MM.1S (cell line): ENCODE data around the gene DENND1A.

Experiments
- DNase-seq: peaks from one replicate; pipeline ENCODE4 v3.0.0-alpha.2; 2015
- H2AFZ ChIP-seq: fragments of 300-600 bp; sonication (generic); 2 replicates; pipeline ENCODE4 v1.6.0; 2016; ENCODE audit warnings: antibody characterized with exemption, low read length
- H3F3A ChIP-seq: fragments of 300-600 bp; sonication (generic); 2 replicates; pipeline ENCODE4 v1.6.1; 2016; ENCODE audit warnings: mild to moderate bottlenecking, antibody characterized with exemption, low read length, moderate library complexity, mixed read lengths; ENCODE audit not compliant: insufficient read depth
- H3K27ac ChIP-seq: fragments of 300-600 bp; sonication (generic); 2 replicates; pipeline ENCODE4 v1.5.1; 2016; ENCODE audit warnings: mild to moderate bottlenecking, low read length
- H3K27me3 ChIP-seq: fragments of 300-600 bp; sonication (generic); replicated peaks from 2 replicates; pipeline ENCODE4 v1.6.0; 2016; ENCODE audit warnings: low read length; ENCODE audit not compliant: insufficient read depth
- H3K36me3 ChIP-seq: fragments of 300-600 bp; sonication (generic); replicated peaks from 2 replicates; pipeline ENCODE4 v1.6.1; 2016; ENCODE audit warnings: mild to moderate bottlenecking, low read length, mixed read lengths; ENCODE audit not compliant: insufficient read depth
- H3K4me1 ChIP-seq: fragments of 300-600 bp; sonication (generic); 2 replicates; pipeline ENCODE4 v1.6.1; 2016; ENCODE audit warnings: low read length, mixed read lengths
- H3K4me2 ChIP-seq: fragments of 300-600 bp; sonication (generic); 2 replicates; pipeline ENCODE4 v1.6.0; 2016; ENCODE audit warnings: low read depth, low read length
- H3K4me3 ChIP-seq: fragments of 300-600 bp; sonication (generic); 2 replicates; pipeline ENCODE4 v1.5.1; 2016; ENCODE audit warnings: low read length, mixed read lengths
- H3K79me2 ChIP-seq: fragments of 300-600 bp; sonication (generic); 2 replicates; pipeline ENCODE4 v1.6.1; 2016; ENCODE audit warnings: mixed run types, low read length, mixed read lengths
- H3K9ac ChIP-seq: fragments of 300-600 bp; sonication (generic); 2 replicates; pipeline ENCODE4 v1.6.1; 2016; ENCODE audit warnings: low read length, mixed read lengths
- H3K9me2 ChIP-seq: fragments of 300-600 bp; sonication (generic); replicated peaks from 2 replicates; pipeline ENCODE4 v1.6.1; 2016; ENCODE audit warnings: mild to moderate bottlenecking, low read length, mixed read lengths; ENCODE audit not compliant: insufficient read depth
- H3K9me3 ChIP-seq: fragments of 300-600 bp; sonication (generic); replicated peaks from 2 replicates; pipeline ENCODE4 v1.6.1; 2016; ENCODE audit warnings: mild to moderate bottlenecking, low read length, mixed read lengths; ENCODE audit not compliant: insufficient read depth
- H4K20me1 ChIP-seq: fragments of 300-600 bp; sonication (generic); 2 replicates; pipeline ENCODE4 v1.6.1; 2016; ENCODE audit warnings: mild to moderate bottlenecking, low read length, moderate library complexity, mixed read lengths; ENCODE audit not compliant: insufficient read depth
- CTCF ChIP-seq: fragments of 300-600 bp; sonication (generic); IDR thresholded peaks from 2 replicates; pipeline ENCODE4 v1.5.1; 2016; ENCODE audit warnings: antibody characterized with exemption, low read length, mixed read lengths
- EZH2 ChIP-seq: fragments of 300-600 bp; sonication (generic); optimal IDR thresholded peaks from 2 replicates; pipeline ENCODE3; 2017; ENCODE audit warnings: low read depth, mild to moderate bottlenecking, antibody characterized with exemption, low read length, mixed read lengths
- EZH2phosphoT487 ChIP-seq: fragments of 300-600 bp; sonication (generic); IDR thresholded peaks from 2 replicates; pipeline ENCODE4 v1.6.1; 2018; ENCODE audit warnings: antibody characterized with exemption, low read length

DENND1A gene

GRCh38 chr9:123597048-123597447 lies 332.9 kb downstream of the DENND1A start:
- H3K9me3 ChIP-seq, result no peaks in the 10 kb centered on the region
- H3K27ac ChIP-seq, result no peak overlapping the region
- no peak overlapping the region for H3K4me3 ChIP-seq
- DNase-seq, result no peak
- H2AFZ ChIP-seq, result no peak overlapping the region
- H3K36me3 ChIP-seq, result no peaks in the 10 kb centered on the region
- no peak overlapping the region for H3K4me2 ChIP-seq
- H3F3A ChIP-seq, result no peaks in the 10 kb centered on the region
- H3K27me3 ChIP-seq, result no peaks in the 10 kb centered on the region
- no peaks in the 10 kb centered on the region for H3K4me1 ChIP-seq
- H3K79me2 ChIP-seq, result no peaks in the 10 kb centered on the region
- no peak overlapping the region for H3K9ac ChIP-seq
- TF ChIP-seq EZH2phosphoT487 (no peak), CTCF (no peak), EZH2 (no peak)
- no peaks in the 10 kb centered on the region for H4K20me1 ChIP-seq
- no peaks in the 10 kb centered on the region for H3K9me2 ChIP-seq

DNA sequence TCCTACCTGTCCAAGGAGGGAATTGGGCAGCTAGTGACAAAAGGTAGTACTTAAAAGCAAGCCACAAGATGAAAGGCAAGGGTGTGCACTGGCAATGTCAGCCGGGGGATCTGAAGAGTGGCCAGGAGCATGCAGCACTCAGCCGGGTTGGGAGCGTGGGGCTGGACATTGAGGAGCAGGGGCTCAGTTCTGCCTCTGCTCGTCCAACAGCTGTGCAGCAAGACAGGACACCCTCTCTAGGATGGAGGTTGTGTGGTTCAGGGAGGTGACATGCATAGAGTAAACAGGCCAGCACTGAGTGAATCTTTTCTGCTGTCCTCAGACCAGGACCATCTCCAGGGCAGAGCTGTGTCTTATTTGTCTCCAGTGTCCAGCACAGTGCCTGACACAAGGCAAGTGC lies 338.6 kb downstream of the DENND1A start:
- H3K27me3 ChIP-seq, result no peaks in the 10 kb centered on the region
- no peak overlapping the region for H3K4me3 ChIP-seq
- no peak overlapping the region for H2AFZ ChIP-seq
- no peaks in the 10 kb centered on the region for H3K9me3 ChIP-seq
- no peak for DNase-seq
- no peaks in the 10 kb centered on the region for H3K79me2 ChIP-seq
- H3K9ac ChIP-seq, result no peak overlapping the region
- H3F3A ChIP-seq, result no peaks in the 10 kb centered on the region
- H4K20me1 ChIP-seq, result no peaks in the 10 kb centered on the region
- H3K4me2 ChIP-seq, result no peak overlapping the region
- TF ChIP-seq EZH2 (no peak), CTCF (no peak), EZH2phosphoT487 (no peak)
- H3K9me2 ChIP-seq, result no peaks in the 10 kb centered on the region
- H3K27ac ChIP-seq, result no peak overlapping the region
- no peaks in the 10 kb centered on the region for H3K36me3 ChIP-seq
- H3K4me1 ChIP-seq, result no peaks in the 10 kb centered on the region

DNA sequence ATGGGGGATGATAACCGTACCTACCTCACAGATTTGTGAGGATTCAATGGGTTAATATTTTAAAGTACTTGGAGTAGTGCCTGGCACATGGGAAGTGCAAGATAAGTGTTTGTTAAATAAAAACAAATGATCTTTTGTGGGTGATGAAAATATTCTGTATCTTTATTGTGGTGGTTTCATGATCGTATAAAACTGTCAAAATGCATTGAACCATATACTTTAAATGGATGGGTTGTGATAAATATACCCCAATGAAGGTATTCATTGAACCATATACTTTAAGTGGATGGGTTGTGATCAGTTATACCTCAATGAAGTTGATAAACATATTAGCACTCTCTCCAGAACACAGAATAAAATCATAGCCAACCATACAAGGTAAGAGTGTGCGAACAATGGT lies 339.4 kb downstream of the DENND1A start:
- Histone ChIP-seq H3K36me3 (no peaks in the 10 kb centered on the region), H3F3A (no peaks in the 10 kb centered on the region), H3K4me3 (no peak overlapping the region), H3K9ac (no peak overlapping the region), H3K79me2 (no peaks in the 10 kb centered on the region), H2AFZ (no peak overlapping the region), H3K9me2 (no peaks in the 10 kb centered on the region), H3K4me1 (no peaks in the 10 kb centered on the region), H4K20me1 (no peaks in the 10 kb centered on the region), H3K4me2 (no peak overlapping the region), H3K27me3 (no peaks in the 10 kb centered on the region), H3K27ac (no peak overlapping the region), H3K9me3 (no peaks in the 10 kb centered on the region)
- TF ChIP-seq CTCF (no peak), EZH2 (no peak), EZH2phosphoT487 (no peak)
- no peak for DNase-seq
